H9 (cell line): Measurements from ENCODE around the gene EPS15. TPM values are rescaled to one million over a fixed set of nuclear protein-coding genes. Genes with fewer than 3 reads are reported as not detected.

Experiments used
- DNase-seq: peaks from one replicate; pipeline ENCODE4 v3.0.0-alpha.2; 2017
- H2AFZ ChIP-seq: one replicate; pipeline ENCODE4 v1.6.1; 2013; ENCODE audit warnings: mild to moderate bottlenecking, low read length, control low read depth, moderate library complexity
- H2AK5ac ChIP-seq: 2 replicates; pipeline ENCODE4 v1.6.1; 2013; ENCODE audit warnings: low read length, control low read depth, mixed read lengths; ENCODE audit not compliant: insufficient read length
- H2BK120ac ChIP-seq: one replicate; pipeline ENCODE4 v1.6.1; 2013; ENCODE audit warnings: low read depth, mild to moderate bottlenecking, low read length, control low read depth, inconsistent platforms; ENCODE audit not compliant: poor library complexity, severe bottlenecking
- H2BK12ac ChIP-seq: 2 replicates; pipeline ENCODE4 v1.6.1; 2013; ENCODE audit warnings: low read length, control low read depth, mixed read lengths, low read depth; ENCODE audit not compliant: insufficient read length
- H2BK15ac ChIP-seq: 2 replicates; pipeline ENCODE4 v1.6.1; 2013; ENCODE audit warnings: low read depth, low read length, control low read depth
- H2BK20ac ChIP-seq: one replicate; pipeline ENCODE4 v1.6.1; 2013; ENCODE audit warnings: low read depth, mild to moderate bottlenecking, low read length, control low read depth, inconsistent platforms; ENCODE audit not compliant: poor library complexity, severe bottlenecking
- H2BK5ac ChIP-seq: 2 replicates; pipeline ENCODE4 v1.6.1; 2013; ENCODE audit warnings: low read length, control low read depth, mixed read lengths; ENCODE audit not compliant: insufficient read length
- H3K14ac ChIP-seq: 2 replicates; pipeline ENCODE4 v1.6.1; 2013; ENCODE audit warnings: low read length, control low read depth; ENCODE audit not compliant: insufficient read depth
- H3K18ac ChIP-seq: 2 replicates; pipeline ENCODE4 v1.6.1; 2013; ENCODE audit warnings: low read depth, mild to moderate bottlenecking, mixed read lengths, low read length, control low read depth; ENCODE audit not compliant: insufficient read length
- H3K23ac ChIP-seq: 2 replicates; pipeline ENCODE4 v1.6.1; 2013; ENCODE audit warnings: low read length, control low read depth, mixed read lengths, low read depth; ENCODE audit not compliant: insufficient read length
- H3K23me2 ChIP-seq: 2 replicates; pipeline ENCODE4 v1.6.1; 2013; ENCODE audit warnings: low read depth, mild to moderate bottlenecking, mixed read lengths, low read length, control low read depth; ENCODE audit not compliant: insufficient read length, poor library complexity, severe bottlenecking
- H3K27ac ChIP-seq: 2 replicates; pipeline ENCODE4 v1.5.1; 2013; ENCODE audit warnings: low read length, control low read depth, mixed read lengths, low read depth; ENCODE audit not compliant: insufficient read length
- H3K27me3 ChIP-seq: 2 replicates; pipeline ENCODE4 v1.6.1; 2013; ENCODE audit warnings: low read length, control low read depth, inconsistent platforms; ENCODE audit not compliant: insufficient read depth
- H3K4ac ChIP-seq: 2 replicates; pipeline ENCODE4 v1.6.1; 2013; ENCODE audit warnings: low read depth, mild to moderate bottlenecking, control low read depth, inconsistent platforms, low read length, moderate library complexity
- H3K4me1 ChIP-seq: 2 replicates; pipeline ENCODE4 v1.6.1; 2013; ENCODE audit warnings: low read length, control low read depth, inconsistent platforms; ENCODE audit not compliant: insufficient read depth
- H3K4me2 ChIP-seq: 2 replicates; pipeline ENCODE4 v1.6.1; 2013; ENCODE audit warnings: low read length, control low read depth, mixed read lengths; ENCODE audit not compliant: insufficient read length, insufficient read depth
- H3K56ac ChIP-seq: 2 replicates; pipeline ENCODE4 v1.6.1; 2013; ENCODE audit warnings: low read depth, mild to moderate bottlenecking, mixed read lengths, low read length, control low read depth; ENCODE audit not compliant: insufficient read length
- H3K79me1 ChIP-seq: 2 replicates; pipeline ENCODE4 v1.6.1; 2013; ENCODE audit warnings: low read depth, mild to moderate bottlenecking, moderate library complexity, low read length, control low read depth, inconsistent platforms; ENCODE audit not compliant: insufficient read depth, poor library complexity, severe bottlenecking
- H3K79me2 ChIP-seq: 2 replicates; pipeline ENCODE4 v1.6.1; 2013; ENCODE audit warnings: low read length, control low read depth, inconsistent platforms; ENCODE audit not compliant: insufficient read depth
- H3K9ac ChIP-seq: 2 replicates; pipeline ENCODE4 v1.6.1; 2013; ENCODE audit warnings: low read length, control low read depth, mixed read lengths; ENCODE audit not compliant: insufficient read length; ENCODE audit errors: extremely low read depth
- H3K9me3 ChIP-seq: one replicate; pipeline ENCODE4 v1.6.1; 2013; ENCODE audit warnings: low read depth, low read length, inconsistent platforms; ENCODE audit not compliant: control insufficient read depth
- H3T11ph ChIP-seq: one replicate; pipeline ENCODE4 v1.6.1; 2013; ENCODE audit warnings: mild to moderate bottlenecking, low read length, control low read depth, inconsistent platforms
- H4K20me1 ChIP-seq: one replicate; pipeline ENCODE4 v1.6.1; 2013; ENCODE audit not compliant: control insufficient read depth, insufficient read length, insufficient read depth
- H4K5ac ChIP-seq: 2 replicates; pipeline ENCODE4 v1.6.1; 2013; ENCODE audit warnings: low read depth, mild to moderate bottlenecking, mixed read lengths, low read length, control low read depth; ENCODE audit not compliant: insufficient read length
- H4K8ac ChIP-seq: replicated peaks from 2 replicates; pipeline ENCODE4 v1.6.1; 2013; ENCODE audit warnings: low read length, control low read depth, mixed read lengths, low read depth; ENCODE audit not compliant: insufficient read length
- H4K91ac ChIP-seq: 2 replicates; pipeline ENCODE4 v1.6.1; 2013; ENCODE audit warnings: low read depth, mild to moderate bottlenecking, moderate library complexity, mixed read lengths, low read length, control low read depth; ENCODE audit not compliant: insufficient read length
- H3K27ac Mint-ChIP-seq, 3 experiments: 2 replicates in 2 of 3; 3 replicates in 1 of 3; pipeline ENCODE4 v1.8.0; 2020 to 2021; ENCODE audit warnings: mixed read lengths in 3 of 3, mild to moderate bottlenecking in 1 of 3, moderate library complexity in 1 of 3
- H3K27me3 Mint-ChIP-seq: 2 replicates; pipeline ENCODE4 v1.8.0; 2021; ENCODE audit warnings: low read depth, mild to moderate bottlenecking, moderate library complexity, mixed read lengths
- H3K36me3 Mint-ChIP-seq, 3 experiments: 2 replicates in 2 of 3; 3 replicates in 1 of 3; pipeline ENCODE4 v1.8.0; 2020 to 2021; ENCODE audit warnings: low read depth in 3 of 3, mixed read lengths in 3 of 3; ENCODE audit not compliant: insufficient read depth in 1 of 3
- H3K4me1 Mint-ChIP-seq, 2 experiments: 2 replicates each; pipeline ENCODE4 v1.8.0; 2020; ENCODE audit warnings: mixed read lengths in 2 of 2
- H3K4me3 Mint-ChIP-seq, 2 experiments: 2 replicates in 1 of 2; 3 replicates in 1 of 2; pipeline ENCODE4 v1.8.0; 2020 to 2021; ENCODE audit warnings: mild to moderate bottlenecking in 2 of 2, mixed read lengths in 2 of 2, moderate library complexity in 1 of 2
- H3K9me3 Mint-ChIP-seq, 2 experiments: 2 replicates in 1 of 2; 3 replicates in 1 of 2; pipeline ENCODE4 v1.8.0; 2020; ENCODE audit warnings: mild to moderate bottlenecking in 2 of 2, mixed read lengths in 2 of 2, moderate library complexity in 1 of 2
- WGBS: extraction: QIAGEN DNeasy Blood & Tissue Kit; methylation state at CpG from one replicate; pipeline ENCODE4 v1.1.7; 2013; ENCODE audit warnings: missing lambda C conversion rate, low lambda C conversion rate, mixed read lengths; ENCODE audit not compliant: insufficient read length; ENCODE audit errors: extremely low coverage; 5-methylcytosine and 5-hydroxymethylcytosine counted together
- total RNA-seq: library from RNA; stranded (reverse); gene quantifications from 2 replicates; pipeline ENCODE4 v1.2.1, GENCODE V29; 2021
- TF ChIP-seq, protein P1 (sequence below): fragments of 200-600 bp; sonication (generic); conservative IDR thresholded peaks from 3 replicates; pipeline ENCODE4 v1.8.0; 2021; ENCODE audit warnings: antibody characterized with exemption, mild to moderate bottlenecking

Gene EPS15
- total RNA-seq, 1 experiment from 2014 or later: 44.1 TPM

DNA sequence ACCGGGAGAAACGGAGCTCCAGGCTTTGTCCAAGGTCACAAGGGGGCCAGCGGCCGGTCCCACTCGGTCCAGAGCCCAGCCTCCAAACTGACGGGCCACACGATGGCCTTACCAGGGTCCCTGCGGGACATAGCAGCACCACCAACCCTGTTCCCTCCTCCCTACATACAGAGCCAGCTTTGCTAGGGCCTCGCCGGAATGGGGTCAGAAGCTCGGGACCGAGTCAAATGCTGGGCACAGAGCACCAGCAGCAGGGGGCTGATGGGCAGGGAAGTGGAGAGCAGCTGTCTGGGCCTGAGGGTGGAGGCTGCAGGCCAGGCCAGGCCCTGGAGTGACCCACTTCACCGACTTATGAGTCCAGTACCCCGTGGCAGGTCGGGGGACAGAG, 173.8 kb downstream of the EPS15 start:
- H2BK120ac ChIP-seq: no peak overlapping the region
- H4K20me1 ChIP-seq: no peaks in the 10 kb centered on the region
- no peak overlapping the region for H3K18ac ChIP-seq
- H3K23ac ChIP-seq: no peak overlapping the region
- H3K23me2 ChIP-seq: peaks cover 9% of the 10 kb centered on the region
- no peak overlapping the region for H2BK20ac ChIP-seq
- no peaks in the 10 kb centered on the region; the same call in 1 of the 2 replicates for H3K27me3 ChIP-seq
- no peak overlapping the region for H3K27ac ChIP-seq
- no peak overlapping the region for H3K14ac ChIP-seq
- H3K79me1 ChIP-seq: no peaks in the 10 kb centered on the region
- no peaks in the 10 kb centered on the region; a peak in 1 of 7 replicates for H3K36me3 Mint-ChIP-seq
- no peak overlapping the region for H3K4ac ChIP-seq
- H3K27ac Mint-ChIP-seq: no peak overlapping the region
- H4K91ac ChIP-seq: no peak overlapping the region
- peak overlapping the region; percentile 78 for H3K4me2 ChIP-seq
- H2BK15ac ChIP-seq: no peak overlapping the region
- no peak overlapping the region for H2BK5ac ChIP-seq
- H3K56ac ChIP-seq: no peak overlapping the region
- peak; percentile 53 for DNase-seq
- no peaks in the 10 kb centered on the region for H3K9me3 Mint-ChIP-seq
- H3K79me2 ChIP-seq: no peaks in the 10 kb centered on the region
- no peaks in the 10 kb centered on the region for H3K4me1 ChIP-seq
- TF ChIP-seq, protein P1, sequence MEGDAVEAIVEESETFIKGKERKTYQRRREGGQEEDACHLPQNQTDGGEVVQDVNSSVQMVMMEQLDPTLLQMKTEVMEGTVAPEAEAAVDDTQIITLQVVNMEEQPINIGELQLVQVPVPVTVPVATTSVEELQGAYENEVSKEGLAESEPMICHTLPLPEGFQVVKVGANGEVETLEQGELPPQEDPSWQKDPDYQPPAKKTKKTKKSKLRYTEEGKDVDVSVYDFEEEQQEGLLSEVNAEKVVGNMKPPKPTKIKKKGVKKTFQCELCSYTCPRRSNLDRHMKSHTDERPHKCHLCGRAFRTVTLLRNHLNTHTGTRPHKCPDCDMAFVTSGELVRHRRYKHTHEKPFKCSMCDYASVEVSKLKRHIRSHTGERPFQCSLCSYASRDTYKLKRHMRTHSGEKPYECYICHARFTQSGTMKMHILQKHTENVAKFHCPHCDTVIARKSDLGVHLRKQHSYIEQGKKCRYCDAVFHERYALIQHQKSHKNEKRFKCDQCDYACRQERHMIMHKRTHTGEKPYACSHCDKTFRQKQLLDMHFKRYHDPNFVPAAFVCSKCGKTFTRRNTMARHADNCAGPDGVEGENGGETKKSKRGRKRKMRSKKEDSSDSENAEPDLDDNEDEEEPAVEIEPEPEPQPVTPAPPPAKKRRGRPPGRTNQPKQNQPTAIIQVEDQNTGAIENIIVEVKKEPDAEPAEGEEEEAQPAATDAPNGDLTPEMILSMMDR: no peak
- H2AFZ ChIP-seq: no peak overlapping the region
- peak overlapping the region in 1 of 2 experiments; percentile 24; a peak in 1 of 5 replicates for H3K4me3 Mint-ChIP-seq
- no peak overlapping the region for H2BK12ac ChIP-seq
- no peak overlapping the region for H2AK5ac ChIP-seq
- H3T11ph ChIP-seq: no peak overlapping the region
- peaks cover 22 to 27% of the 10 kb centered on the region in 2 experiments for H3K4me1 Mint-ChIP-seq
- H3K9ac ChIP-seq: no peak overlapping the region
- WGBS: no CpG with 5 or more reads among the region's 15 CpGs
- H3K27me3 Mint-ChIP-seq: peaks cover 26% of the 10 kb centered on the region
- no peaks in the 10 kb centered on the region for H3K9me3 ChIP-seq
- H4K8ac ChIP-seq: no peak overlapping the region
- H4K5ac ChIP-seq: no peak overlapping the region
